HepG2 (cell line): Measurements from ENCODE around the gene COLGALT1. TPM values are rescaled to one million over a fixed set of nuclear protein-coding genes. Genes with fewer than 3 reads are reported as not detected.

Experiments used
- ATAC-seq: fragments of 200-7000 bp; cut with Tn5 transposase; 3 replicates; pipeline ENCODE4 v1.9.1; 2020; ENCODE audit warnings: mild to moderate bottlenecking, moderate library complexity
- BruUV-seq: library from RNA; stranded (reverse); fragments of 400-500 nt; replicated peaks from 2 replicates; lab custom pipeline; 2021; lab: Mats Ljungman, UMichigan
- CTCF ChIA-PET: fragments of 300-600 bp; formaldehyde crosslinking; extraction: SDS; loops from one replicate; lab custom pipeline; 2021; ENCODE audit warnings: low total read pairs, inconsistent platforms, low intra/inter-chr PET ratio; lab: Yijun Ruan, JAX
- POLR2A ChIA-PET: fragments of 350-600 bp; sonication (Branson Sonifier 250); formaldehyde crosslinking; loops from one replicate; lab custom pipeline; 2020; ENCODE audit warnings: antibody characterized with exemption, inconsistent platforms; lab: Yijun Ruan, JAX
- DNase-seq: peaks from one replicate; pipeline ENCODE4 v3.0.0-alpha.2; 2015; ENCODE audit warnings: low spot score
- FAIRE-seq: peaks from 3 replicates; lab custom pipeline; 2011; peaks lifted over from hg19 to GRCh38; lab: Jason Lieb, UNC
- H2AFZ ChIP-seq: one replicate; pipeline ENCODE4 v1.6.1; 2011; ENCODE audit warnings: low read length, inconsistent platforms
- H3K27ac ChIP-seq: fragments of 300-600 bp; 3 replicates; pipeline ENCODE4 v1.8.0; 2011; ENCODE audit warnings: mixed run types, mild to moderate bottlenecking, mixed read lengths, low read length, inconsistent platforms; ENCODE audit not compliant: insufficient read depth; ENCODE audit errors: extremely low read length
- H3K27me3 ChIP-seq, 2 experiments: fragments of 200-600 bp in 1 of 2; 2 replicates in 1 of 2; 3 replicates in 1 of 2; pipeline versions ENCODE4 v1.6.0 to v1.8.0; 2011; ENCODE audit warnings: low read length in 2 of 2, mild to moderate bottlenecking in 2 of 2, moderate library complexity in 2 of 2, inconsistent platforms in 1 of 2; ENCODE audit not compliant: insufficient read depth in 2 of 2, control insufficient read depth in 1 of 2
- H3K36me3 ChIP-seq, 2 experiments: fragments of 200-600 bp in 1 of 2; replicated peaks in 1 of 2; 2 replicates in 1 of 2; 3 replicates in 1 of 2; pipeline versions ENCODE4 v1.5.1 to v1.8.0; 2011; ENCODE audit warnings: low read length in 2 of 2, inconsistent platforms in 1 of 2; ENCODE audit not compliant: insufficient read depth in 2 of 2, control insufficient read depth in 1 of 2
- H3K4me1 ChIP-seq: 2 replicates; pipeline ENCODE4 v1.5.1; 2012; ENCODE audit warnings: low read length, inconsistent platforms; ENCODE audit not compliant: insufficient read depth
- H3K4me2 ChIP-seq: 2 replicates; pipeline ENCODE4 v1.6.0; 2011; ENCODE audit warnings: low read depth, low read length, inconsistent platforms
- H3K4me3 ChIP-seq, 3 experiments: fragments of 200-600 bp in 1 of 3; sonication (generic), shearing (Covaris generic) in 1 of 3; replicated peaks in 1 of 3; 2 replicates each; pipeline ENCODE4 v1.5.1; 2011 to 2016; ENCODE audit warnings: low read length in 3 of 3, inconsistent platforms in 2 of 3, low read depth in 2 of 3, mild to moderate bottlenecking in 2 of 3, control low read depth in 1 of 3, mixed read lengths in 1 of 3; ENCODE audit not compliant: insufficient read depth in 1 of 3
- H3K79me2 ChIP-seq: one replicate; pipeline ENCODE4 v1.6.1; 2011; ENCODE audit warnings: low read length, inconsistent platforms; ENCODE audit not compliant: insufficient read depth
- H3K9ac ChIP-seq: 2 replicates; pipeline ENCODE4 v1.6.0; 2011; ENCODE audit warnings: mild to moderate bottlenecking, low read depth, low read length, inconsistent platforms; ENCODE audit not compliant: insufficient read depth
- H3K9me3 ChIP-seq: 2 replicates; pipeline ENCODE4 v1.5.1; 2012; ENCODE audit warnings: mild to moderate bottlenecking, low read length
- H4K20me1 ChIP-seq: 2 replicates; pipeline ENCODE4 v1.6.0; 2011; ENCODE audit warnings: inconsistent platforms, mild to moderate bottlenecking, low read length, moderate library complexity; ENCODE audit not compliant: insufficient read depth
- AHR ChIP-seq: IDR thresholded peaks from 2 replicates; pipeline ENCODE4 v1.6.1; 2018; ENCODE audit warnings: missing genetic modification reagents, missing compliant biosample characterization
- CC2D1A ChIP-seq: sonication (generic); formaldehyde crosslinking; IDR thresholded peaks from 2 replicates; pipeline ENCODE4 v1.8.1; 2023; ENCODE audit warnings: mild to moderate bottlenecking, missing genetic modification reagents
- MZF1 ChIP-seq: sonication (generic); formaldehyde crosslinking; IDR thresholded peaks from 2 replicates; pipeline ENCODE4 v1.8.1; 2023; ENCODE audit warnings: mild to moderate bottlenecking, missing genetic modification reagents, borderline replicate concordance
- SAFB2 ChIP-seq: sonication (generic); formaldehyde crosslinking; IDR thresholded peaks from 2 replicates; pipeline ENCODE4 v1.5.1; 2020; ENCODE audit warnings: missing genetic modification reagents, low read depth, mild to moderate bottlenecking, borderline replicate concordance
- SNAPC2 ChIP-seq: sonication (generic); formaldehyde crosslinking; IDR thresholded peaks from 2 replicates; pipeline ENCODE4 v1.8.1; 2022; ENCODE audit warnings: mild to moderate bottlenecking, missing genetic modification reagents
- TGIF2 ChIP-seq: IDR thresholded peaks from 2 replicates; pipeline ENCODE4 v1.6.1; 2016; ENCODE audit warnings: control low read depth, missing compliant biosample characterization
- ZBTB8A ChIP-seq: sonication (generic); formaldehyde crosslinking; IDR thresholded peaks from 2 replicates; pipeline ENCODE4 v1.4.0; 2020; ENCODE audit warnings: mild to moderate bottlenecking, low read depth, missing genetic modification reagents, borderline replicate concordance
- ZFP36 ChIP-seq: fragments of 150-350 bp; IDR thresholded peaks from 2 replicates; pipeline ENCODE4 v1.6.1; 2018; ENCODE audit warnings: borderline replicate concordance, low read length, low read depth; ENCODE audit not compliant: partially characterized antibody
- ZMYM2 ChIP-seq: sonication (generic); formaldehyde crosslinking; IDR thresholded peaks from 2 replicates; pipeline ENCODE4 v1.8.0; 2022; ENCODE audit warnings: mild to moderate bottlenecking, missing genetic modification reagents
- ZMYM3 ChIP-seq: sonication (generic); formaldehyde crosslinking; IDR thresholded peaks from 2 replicates; pipeline ENCODE4 v1.5.1; 2020; ENCODE audit warnings: mild to moderate bottlenecking, missing genetic modification reagents
- ZNF12 ChIP-seq: sonication (generic); formaldehyde crosslinking; IDR thresholded peaks from 2 replicates; pipeline ENCODE4 v1.5.0; 2020; ENCODE audit warnings: missing genetic modification reagents
- ZNF33B ChIP-seq: sonication (generic); formaldehyde crosslinking; IDR thresholded peaks from 2 replicates; pipeline ENCODE4 v1.5.1; 2020; ENCODE audit warnings: mild to moderate bottlenecking, missing genetic modification reagents
- ZNF350 ChIP-seq: sonication (generic); formaldehyde crosslinking; IDR thresholded peaks from 2 replicates; pipeline ENCODE4 v1.4.0; 2020; ENCODE audit warnings: mild to moderate bottlenecking, low read depth, missing genetic modification reagents, borderline replicate concordance
- ZNF543 ChIP-seq: sonication (generic); formaldehyde crosslinking; IDR thresholded peaks from 2 replicates; pipeline ENCODE4 v1.4.0; 2020; ENCODE audit warnings: mild to moderate bottlenecking, missing genetic modification reagents
- WGBS: methylation state at CpG from one replicate; pipeline ENCODE4 v1.1.6; 2017; ENCODE audit warnings: low lambda C conversion rate; 5-methylcytosine and 5-hydroxymethylcytosine counted together
- in situ Hi-C: cut with HindIII; loops from 2 replicates; pipeline ENCODE4 v1.10.0; 2017; ENCODE audit warnings: low pct_unique_long_range_greater_than_20kb; ENCODE audit not compliant: extremely low pct_ligation_motif_present
- intact Hi-C: fragments of 100-400 bp; cut with micrococcal nuclease; formaldehyde crosslinking; loops from one replicate; pipeline ENCODE4 v1.10.0; 2022; ENCODE audit not compliant: unreplicated experiment
- polyA plus RNA-seq, 8 experiments: library from polyadenylated mRNA; depleted of rRNA in 3 of 8; stranded (reverse) in 7 of 8; unstranded in 1 of 8; fragments of >200 nt; fragmentation: Illumina TruSeq in 4 of 8; extraction: Trizol in 4 of 8; gene quantifications; 2 replicates each; pipeline versions ENCODE4 v1.2.1 to v1.2.3, GENCODE V29; 2011 to 2016; ENCODE audit warnings: low read depth in 4 of 8, missing spikeins in 1 of 8, mixed read lengths in 1 of 8; ENCODE audit not compliant: insufficient read depth in 1 of 8
- total RNA-seq, 5 experiments: library from RNA; depleted of rRNA; stranded (reverse); fragments of >200 nt; fragmentation: Illumina TruSeq; extraction: Trizol; gene quantifications; 2 replicates each; pipeline ENCODE4 v1.2.3, GENCODE V29; 2016; ENCODE audit warnings: low read depth in 1 of 5
- TF ChIP-seq, protein P1 (sequence below): sonication (generic); formaldehyde crosslinking; IDR thresholded peaks from 2 replicates; pipeline ENCODE4 v1.5.0; 2020; ENCODE audit warnings: missing genetic modification reagents
- TF ChIP-seq, protein P2 (sequence below): sonication (generic); formaldehyde crosslinking; IDR thresholded peaks from 2 replicates; pipeline ENCODE4 v1.8.1; 2022; ENCODE audit warnings: low read depth, mild to moderate bottlenecking, missing genetic modification reagents

COLGALT1 gene
- total and polyA plus RNA-seq, 2 of the 13 experiments (the other 11 are each of a cell fraction or from before 2014, with no cell fraction given), result 58.0 to 211 TPM

DNA sequence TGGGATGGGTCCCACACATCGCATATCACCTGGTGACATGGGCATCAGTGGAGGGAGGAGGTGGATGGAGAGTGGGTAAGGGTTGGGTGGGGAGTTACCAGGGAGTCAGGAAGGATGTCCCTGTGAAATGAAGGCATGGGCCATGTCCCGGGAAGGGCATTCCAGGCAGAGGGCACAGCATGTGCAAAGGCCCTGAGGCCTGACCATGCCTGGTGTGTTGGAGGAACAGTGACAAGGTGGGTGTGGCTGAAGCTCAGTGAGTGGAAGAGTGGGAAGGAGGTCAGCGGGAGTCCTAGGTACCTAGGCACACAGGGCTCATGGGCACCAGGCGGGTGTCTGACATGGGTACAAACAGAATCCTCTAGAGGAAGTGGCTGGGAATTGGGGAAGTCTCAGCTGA is 11.0 kb upstream of the COLGALT1 start:
- H3K9ac ChIP-seq, result no peak overlapping the region
- TF ChIP-seq ZMYM3 (CRISPR knock-in tag), result 0 out of 2 replicates have a peak, but pooled peaks have one; percentile 21
- TF ChIP-seq, protein P1, sequence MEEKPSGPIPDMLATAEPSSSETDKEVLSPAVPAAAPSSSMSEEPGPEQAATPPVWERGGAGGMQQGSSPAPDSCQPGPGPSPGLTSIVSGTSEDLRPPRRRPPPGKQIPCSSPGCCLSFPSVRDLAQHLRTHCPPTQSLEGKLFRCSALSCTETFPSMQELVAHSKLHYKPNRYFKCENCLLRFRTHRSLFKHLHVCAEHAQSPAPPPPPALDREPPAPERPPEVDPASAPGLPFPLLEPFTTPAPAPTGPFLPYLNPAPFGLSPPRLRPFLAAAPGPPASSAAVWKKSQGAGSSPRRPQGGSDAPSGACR (CRISPR knock-in tag), result no peak
- H3K27ac ChIP-seq, result no peak overlapping the region
- H3K36me3 ChIP-seq, result no peaks in the 10 kb centered on the region
- ChIA-PET POLR2A (no interaction called here), CTCF (no interaction called here)
- WGBS, result 74% methylated on average over 4 of the region's 4 CpGs
- DNase-seq (no peak), ATAC-seq (no peak), FAIRE-seq (no peak)
- H3K27me3 ChIP-seq, result 0 out of 5 replicates have a peak, but pooled peaks cover 0 to 5% of the 10 kb centered on the region in 2 experiments
- in situ Hi-C loops, result no loop called here
- 0 out of 2 replicates have a peak overlapping the region, but pooled peaks have one; percentile 19 for H3K4me2 ChIP-seq
- intact Hi-C loops, result no loop called here
- no peak overlapping the region for H3K4me3 ChIP-seq
- H3K9me3 ChIP-seq, result no peaks in the 10 kb centered on the region
- no peaks in the 10 kb centered on the region for H4K20me1 ChIP-seq
- H2AFZ ChIP-seq, result no peak overlapping the region
- peaks cover 40% of the 10 kb centered on the region for H3K4me1 ChIP-seq
- no peaks in the 10 kb centered on the region for H3K79me2 ChIP-seq
- no TSS peak for BruUV-seq

GRCh38 chr19:17548145-17548544 is 7.3 kb upstream of the COLGALT1 start:
- 0 out of 5 replicates have a peak, but pooled peaks cover 0 to 5% of the 10 kb centered on the region in 2 experiments for H3K27me3 ChIP-seq
- ATAC-seq (no peak; the same call in 2 of the 3 replicates), DNase-seq (no peak), FAIRE-seq (no peak)
- H2AFZ ChIP-seq, result no peak overlapping the region
- no peak overlapping the region for H3K9ac ChIP-seq
- in situ Hi-C loops, result no loop called here
- H3K27ac ChIP-seq, result no peak overlapping the region
- no peaks in the 10 kb centered on the region for H4K20me1 ChIP-seq
- H3K4me3 ChIP-seq, result no peak overlapping the region; a peak in 1 of 6 replicates
- BruUV-seq, result no TSS peak
- H3K79me2 ChIP-seq, result no peaks in the 10 kb centered on the region
- WGBS, result 13% methylated on average over 6 of the region's 6 CpGs
- CTCF ChIA-PET, result no interaction called here
- H3K4me1 ChIP-seq, result peaks cover 45% of the 10 kb centered on the region
- no peaks in the 10 kb centered on the region for H3K9me3 ChIP-seq
- intact Hi-C loops, result no loop called here
- no peaks in the 10 kb centered on the region for H3K36me3 ChIP-seq
- POLR2A ChIA-PET, result no interaction called here
- H3K4me2 ChIP-seq, result peak overlapping the region; percentile 23; the same call in 1 of the 2 replicates
- no peak for TF ChIP-seq CC2D1A (CRISPR knock-in tag)
- TF ChIP-seq MZF1 (CRISPR knock-in tag), result no peak
- TF ChIP-seq ZNF543 (CRISPR knock-in tag), result no peak
- TF ChIP-seq ZMYM2 (CRISPR knock-in tag), result 0 out of 2 replicates have a peak, but pooled peaks have one; percentile 21
- peak; percentile 20 for TF ChIP-seq ZFP36
- TF ChIP-seq ZNF350, result no peak
- TF ChIP-seq ZBTB8A (CRISPR knock-in tag), result no peak
- no peak for TF ChIP-seq TGIF2 (CRISPR knock-in tag)
- no peak for TF ChIP-seq SAFB2 (CRISPR knock-in tag)
- TF ChIP-seq SNAPC2 (CRISPR knock-in tag), result no peak
- TF ChIP-seq, protein P2, sequence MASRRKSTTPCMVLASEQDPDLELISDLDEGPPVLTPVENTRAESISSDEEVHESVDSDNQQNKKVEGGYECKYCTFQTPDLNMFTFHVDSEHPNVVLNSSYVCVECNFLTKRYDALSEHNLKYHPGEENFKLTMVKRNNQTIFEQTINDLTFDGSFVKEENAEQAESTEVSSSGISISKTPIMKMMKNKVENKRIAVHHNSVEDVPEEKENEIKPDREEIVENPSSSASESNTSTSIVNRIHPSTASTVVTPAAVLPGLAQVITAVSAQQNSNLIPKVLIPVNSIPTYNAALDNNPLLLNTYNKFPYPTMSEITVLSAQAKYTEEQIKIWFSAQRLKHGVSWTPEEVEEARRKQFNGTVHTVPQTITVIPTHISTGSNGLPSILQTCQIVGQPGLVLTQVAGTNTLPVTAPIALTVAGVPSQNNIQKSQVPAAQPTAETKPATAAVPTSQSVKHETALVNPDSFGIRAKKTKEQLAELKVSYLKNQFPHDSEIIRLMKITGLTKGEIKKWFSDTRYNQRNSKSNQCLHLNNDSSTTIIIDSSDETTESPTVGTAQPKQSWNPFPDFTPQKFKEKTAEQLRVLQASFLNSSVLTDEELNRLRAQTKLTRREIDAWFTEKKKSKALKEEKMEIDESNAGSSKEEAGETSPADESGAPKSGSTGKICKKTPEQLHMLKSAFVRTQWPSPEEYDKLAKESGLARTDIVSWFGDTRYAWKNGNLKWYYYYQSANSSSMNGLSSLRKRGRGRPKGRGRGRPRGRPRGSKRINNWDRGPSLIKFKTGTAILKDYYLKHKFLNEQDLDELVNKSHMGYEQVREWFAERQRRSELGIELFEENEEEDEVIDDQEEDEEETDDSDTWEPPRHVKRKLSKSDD (CRISPR knock-in tag), result no peak
- no peak for TF ChIP-seq AHR
- no peak for TF ChIP-seq ZNF33B (CRISPR knock-in tag)
- TF ChIP-seq ZNF12 (CRISPR knock-in tag), result no peak
- peak; percentile 59; the same call in 1 of the 2 replicates for TF ChIP-seq ZMYM3 (CRISPR knock-in tag)
